ENCODE results near the gene ARF5.

Gene ARF5

DNA sequence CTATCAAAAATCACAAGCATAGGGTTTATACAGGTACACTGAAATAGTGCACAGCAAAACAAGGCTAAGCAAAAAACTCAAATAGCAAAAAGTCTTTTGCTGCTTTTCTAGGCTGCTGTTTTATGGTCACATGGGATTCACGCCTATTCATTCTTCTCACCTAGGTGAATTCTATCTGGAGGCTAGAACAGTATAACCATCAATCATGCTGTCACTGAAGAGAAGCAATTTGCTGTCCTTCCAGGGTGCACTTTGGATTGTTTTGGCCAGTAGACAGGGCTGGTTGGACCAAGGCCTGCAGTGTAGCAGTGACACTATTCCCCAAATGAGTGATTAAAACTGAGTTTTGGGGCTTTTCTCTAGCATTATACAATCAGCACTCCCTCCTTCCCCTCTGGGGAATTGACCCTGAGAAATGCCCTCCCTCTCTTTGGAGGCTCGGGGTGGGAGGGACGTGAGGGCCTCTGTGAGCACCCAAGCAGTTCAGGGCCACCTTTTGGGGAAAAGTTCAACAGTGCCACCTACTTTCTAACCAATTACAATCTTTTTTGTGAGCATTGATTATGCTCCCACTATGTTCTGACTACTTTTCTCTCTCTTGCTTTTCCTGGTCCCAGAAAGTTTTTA lies 47.6 kb downstream of the ARF5 start:
- no peak for DNase-seq (ENCODE audit: low read depth)

- no peak for DNase-seq (ENCODE audit: low read depth)
These were observed 50.0 kb downstream of the ARF5 start for GRCh38 chr7:127638197-127638596.
